Endothelial cell (in vitro differentiated cells): ENCODE results near the gene PACRGL. TPM values are rescaled to one million over a fixed set of nuclear protein-coding genes. Genes with fewer than 3 reads are reported as not detected.

Source experiments
- DNase-seq: peaks from one replicate; pipeline ENCODE4 v3.0.0; 2021; ENCODE audit warnings: low spot score
- H3K27ac Mint-ChIP-seq: one replicate; pipeline ENCODE4 v1.8.0; 2021; ENCODE audit warnings: mixed read lengths, inconsistent platforms; ENCODE audit not compliant: unreplicated experiment
- H3K27me3 Mint-ChIP-seq: one replicate; pipeline ENCODE4 v1.8.0; 2021; ENCODE audit warnings: mild to moderate bottlenecking, moderate library complexity, mixed read lengths, inconsistent platforms; ENCODE audit not compliant: unreplicated experiment
- H3K36me3 Mint-ChIP-seq: one replicate; pipeline ENCODE4 v1.8.0; 2021; ENCODE audit warnings: mild to moderate bottlenecking, low read depth, mixed read lengths, inconsistent platforms; ENCODE audit not compliant: unreplicated experiment
- H3K4me1 Mint-ChIP-seq: one replicate; pipeline ENCODE4 v1.8.0; 2021; ENCODE audit warnings: mild to moderate bottlenecking, mixed read lengths, inconsistent platforms; ENCODE audit not compliant: unreplicated experiment
- H3K4me3 Mint-ChIP-seq: one replicate; pipeline ENCODE4 v1.8.0; 2021; ENCODE audit warnings: mild to moderate bottlenecking, mixed read lengths, inconsistent platforms; ENCODE audit not compliant: unreplicated experiment
- H3K9me3 Mint-ChIP-seq: one replicate; pipeline ENCODE4 v1.8.0; 2021; ENCODE audit warnings: mixed read lengths, inconsistent platforms; ENCODE audit not compliant: unreplicated experiment
- long read RNA-seq: library from polyadenylated mRNA; unstranded; transcript quantifications from one replicate; pipeline ENCODE4 v2.0.0, GENCODE V29; 2020; ENCODE audit not compliant: unreplicated experiment
- total RNA-seq: library from RNA; stranded (reverse); fragmentation: NEBNext Ultra II Directional; extraction: Animal tissue kit (Norgen Biotek cat#: 25700); gene quantifications from one replicate; pipeline ENCODE4 v1.2.1, GENCODE V29; 2021; ENCODE audit not compliant: unreplicated experiment
- TF ChIP-seq, protein P1 (sequence below): fragments of 200-600 bp; sonication (generic); IDR thresholded peaks from one replicate; pipeline ENCODE4 v1.5.0; 2021; ENCODE audit warnings: antibody characterized with exemption; ENCODE audit not compliant: unreplicated experiment

PACRGL gene
- 9.2 TPM for total RNA-seq
- long read RNA-seq, partial matches to known transcripts: 0 of 1 reads
- long read RNA-seq, other reads (novel, unspliced or antisense): 1 of 1 reads

DNA sequence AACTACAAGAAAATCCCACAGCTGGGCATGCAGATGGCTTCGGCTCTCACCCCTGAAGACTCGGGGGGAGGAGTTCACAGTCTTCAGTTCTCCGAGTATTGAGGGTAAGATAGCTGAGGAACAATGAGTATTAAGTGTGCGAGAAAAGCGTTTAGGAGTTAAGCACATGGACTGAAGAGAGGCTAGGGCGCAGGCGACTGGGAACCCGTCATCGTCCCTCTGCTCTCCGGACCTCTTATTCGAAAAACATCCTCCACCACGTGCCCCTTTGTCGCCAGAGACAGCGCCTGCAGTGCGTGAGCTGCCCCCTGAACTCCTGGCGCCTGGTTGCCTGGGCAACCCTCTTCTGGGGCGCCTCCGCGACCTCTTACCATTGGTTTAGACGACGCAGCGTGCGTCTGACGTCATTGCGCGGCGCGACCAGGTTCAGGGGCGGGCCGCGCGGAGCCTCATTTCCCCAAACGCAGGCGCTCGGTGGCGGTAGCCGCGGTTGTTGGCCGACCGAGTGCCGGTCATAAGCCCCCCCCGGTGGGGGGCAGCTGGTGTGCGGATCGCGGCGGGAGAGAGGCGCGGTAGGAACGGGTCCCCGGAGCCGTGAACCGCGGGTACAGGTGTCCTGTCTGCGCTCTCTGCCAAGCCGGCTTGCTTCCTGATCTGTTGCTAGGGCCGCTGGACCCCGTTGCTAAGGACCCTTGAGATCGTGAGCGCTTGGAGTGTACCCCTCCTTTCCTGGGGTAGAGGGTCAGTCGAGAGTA is at the start of gene PACRGL:
Gene PACRGL (plus strand): TSS at position 452 of the 755 bp plus-strand sequence. CDS start 4,024 bp downstream, outside the sequence.
- no peaks in the 10 kb centered on the region for H3K9me3 Mint-ChIP-seq
- peak; percentile 91 for DNase-seq
- H3K36me3 Mint-ChIP-seq: no peaks in the 10 kb centered on the region
- H3K4me3 Mint-ChIP-seq: peak within 1 kb of the TSS; percentile 96
- H3K4me1 Mint-ChIP-seq: peaks cover 6% of the 10 kb centered on the region
- TF ChIP-seq, protein P1, sequence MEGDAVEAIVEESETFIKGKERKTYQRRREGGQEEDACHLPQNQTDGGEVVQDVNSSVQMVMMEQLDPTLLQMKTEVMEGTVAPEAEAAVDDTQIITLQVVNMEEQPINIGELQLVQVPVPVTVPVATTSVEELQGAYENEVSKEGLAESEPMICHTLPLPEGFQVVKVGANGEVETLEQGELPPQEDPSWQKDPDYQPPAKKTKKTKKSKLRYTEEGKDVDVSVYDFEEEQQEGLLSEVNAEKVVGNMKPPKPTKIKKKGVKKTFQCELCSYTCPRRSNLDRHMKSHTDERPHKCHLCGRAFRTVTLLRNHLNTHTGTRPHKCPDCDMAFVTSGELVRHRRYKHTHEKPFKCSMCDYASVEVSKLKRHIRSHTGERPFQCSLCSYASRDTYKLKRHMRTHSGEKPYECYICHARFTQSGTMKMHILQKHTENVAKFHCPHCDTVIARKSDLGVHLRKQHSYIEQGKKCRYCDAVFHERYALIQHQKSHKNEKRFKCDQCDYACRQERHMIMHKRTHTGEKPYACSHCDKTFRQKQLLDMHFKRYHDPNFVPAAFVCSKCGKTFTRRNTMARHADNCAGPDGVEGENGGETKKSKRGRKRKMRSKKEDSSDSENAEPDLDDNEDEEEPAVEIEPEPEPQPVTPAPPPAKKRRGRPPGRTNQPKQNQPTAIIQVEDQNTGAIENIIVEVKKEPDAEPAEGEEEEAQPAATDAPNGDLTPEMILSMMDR: no peak
- peak within 1 kb of the TSS; percentile 93 for H3K27ac Mint-ChIP-seq
- peaks cover 1% of the 10 kb centered on the region for H3K27me3 Mint-ChIP-seq

DNA sequence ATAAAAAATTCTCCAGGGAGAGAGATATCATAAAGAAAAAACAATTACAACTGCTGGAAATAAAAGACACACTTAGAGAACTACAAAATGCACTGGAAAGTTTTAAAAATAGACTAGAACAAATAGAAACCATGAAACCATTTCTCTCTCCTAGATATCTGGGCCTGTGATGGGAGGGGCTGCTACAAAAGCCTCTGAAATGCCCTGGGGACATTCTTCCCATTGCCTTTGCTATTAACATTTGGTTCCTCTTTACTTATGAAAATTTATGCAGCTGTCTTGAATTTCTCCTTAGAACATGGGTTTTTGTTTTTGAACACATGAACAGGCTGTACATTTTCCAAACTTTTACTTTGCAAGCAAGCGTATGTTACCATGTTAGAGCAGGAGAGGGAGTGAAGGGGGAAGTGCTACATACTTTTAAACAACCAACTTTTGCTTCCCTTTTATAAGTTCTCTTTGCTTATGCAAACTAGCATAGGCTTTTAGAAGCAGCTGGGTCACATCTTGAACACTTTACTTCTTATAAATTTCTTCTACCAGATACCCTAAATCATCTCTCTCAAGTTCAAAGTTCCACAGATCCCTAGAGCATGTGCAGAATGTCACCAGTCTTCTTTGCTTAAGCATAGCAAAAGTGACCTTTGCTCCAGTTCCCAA is 47.9 kb upstream of the PACRGL start:
- Mint-ChIP-seq H3K4me3 (no peak overlapping the region), H3K36me3 (no peaks in the 10 kb centered on the region), H3K4me1 (no peaks in the 10 kb centered on the region), H3K27ac (no peak overlapping the region), H3K9me3 (no peaks in the 10 kb centered on the region), H3K27me3 (no peaks in the 10 kb centered on the region)
- DNase-seq: no peak
- TF ChIP-seq, protein P1: no peak

DNA sequence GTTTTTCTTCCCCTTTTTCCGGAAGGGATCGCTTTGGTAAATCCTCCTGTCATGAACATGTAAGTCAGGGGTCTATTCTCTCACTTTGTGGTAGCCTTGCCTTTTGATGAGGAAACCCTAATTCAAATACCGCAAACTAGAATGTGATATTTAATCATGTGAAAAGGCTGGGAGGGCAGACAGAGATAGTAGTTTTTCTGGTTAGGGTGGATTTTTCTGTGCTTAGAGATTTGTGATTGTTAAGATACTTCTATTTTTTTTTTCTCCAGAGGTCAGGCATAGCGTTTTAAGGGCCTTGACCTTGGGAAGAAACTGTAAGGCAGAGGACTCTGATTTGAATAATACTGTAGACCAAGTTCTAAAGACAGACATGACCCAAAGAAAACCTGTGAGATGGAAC is 41.8 kb upstream of the PACRGL start:
- H3K9me3 Mint-ChIP-seq: no peaks in the 10 kb centered on the region
- peaks cover 2% of the 10 kb centered on the region for H3K4me1 Mint-ChIP-seq
- no peaks in the 10 kb centered on the region for H3K36me3 Mint-ChIP-seq
- H3K27me3 Mint-ChIP-seq: no peaks in the 10 kb centered on the region
- H3K4me3 Mint-ChIP-seq: no peak overlapping the region
- DNase-seq: no peak
- H3K27ac Mint-ChIP-seq: no peak overlapping the region
- TF ChIP-seq, protein P1: no peak

DNA sequence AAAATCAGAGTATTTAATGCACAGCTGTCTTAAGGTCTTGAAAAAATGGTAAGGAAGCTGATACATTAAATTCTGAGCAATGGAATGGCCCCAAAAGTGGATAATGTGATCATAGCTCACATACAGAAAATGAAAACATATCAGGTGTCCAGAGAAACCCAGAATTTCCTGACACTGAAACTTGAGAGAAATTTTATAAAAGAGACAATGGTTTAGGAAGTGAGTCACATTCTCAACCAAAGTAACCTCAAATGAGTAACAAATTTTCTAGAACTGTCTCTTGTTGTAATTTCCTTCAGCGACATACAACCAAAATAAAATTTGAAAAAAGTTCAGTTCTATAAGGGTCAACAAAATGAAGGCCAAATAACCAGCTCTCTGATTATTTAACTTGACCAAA is 37.4 kb upstream of the PACRGL start:
- Mint-ChIP-seq H3K27me3 (no peaks in the 10 kb centered on the region), H3K4me1 (peaks cover 2% of the 10 kb centered on the region), H3K27ac (no peak overlapping the region), H3K9me3 (no peaks in the 10 kb centered on the region), H3K4me3 (no peak overlapping the region), H3K36me3 (no peaks in the 10 kb centered on the region)
- no peak for DNase-seq
- TF ChIP-seq, protein P1: no peak
